Panc1 (cell line): ENCODE results near the gene ANKRD26.

Source experiments
- CTCF ChIP-seq: fragments of 450-650 bp; IDR thresholded peaks from 2 replicates; pipeline ENCODE4 v1.5.1; 2017; ENCODE audit warnings: mild to moderate bottlenecking
- POLR2AphosphoS5 ChIP-seq: IDR thresholded peaks from 2 replicates; pipeline ENCODE4 v1.6.1; 2012; ENCODE audit warnings: mild to moderate bottlenecking, low read depth, low read length, moderate library complexity
- SIN3A ChIP-seq: IDR thresholded peaks from 2 replicates; pipeline ENCODE4 v1.6.1; 2012; ENCODE audit warnings: low read depth, mild to moderate bottlenecking, low read length, moderate library complexity, borderline replicate concordance; ENCODE audit not compliant: insufficient read depth
- TF ChIP-seq, protein P1 (sequence below), 2 experiments: IDR thresholded peaks; 2 replicates each; pipeline ENCODE4 v1.6.1; 2011 to 2012; ENCODE audit warnings: low read depth in 2 of 2, control low read depth in 1 of 2, low read length in 1 of 2, mild to moderate bottlenecking in 1 of 2, moderate library complexity in 1 of 2; ENCODE audit not compliant: insufficient read depth in 1 of 2

- TF ChIP-seq CTCF (no peak), POLR2AphosphoS5 (no peak), SIN3A (no peak)
- TF ChIP-seq, protein P1, sequence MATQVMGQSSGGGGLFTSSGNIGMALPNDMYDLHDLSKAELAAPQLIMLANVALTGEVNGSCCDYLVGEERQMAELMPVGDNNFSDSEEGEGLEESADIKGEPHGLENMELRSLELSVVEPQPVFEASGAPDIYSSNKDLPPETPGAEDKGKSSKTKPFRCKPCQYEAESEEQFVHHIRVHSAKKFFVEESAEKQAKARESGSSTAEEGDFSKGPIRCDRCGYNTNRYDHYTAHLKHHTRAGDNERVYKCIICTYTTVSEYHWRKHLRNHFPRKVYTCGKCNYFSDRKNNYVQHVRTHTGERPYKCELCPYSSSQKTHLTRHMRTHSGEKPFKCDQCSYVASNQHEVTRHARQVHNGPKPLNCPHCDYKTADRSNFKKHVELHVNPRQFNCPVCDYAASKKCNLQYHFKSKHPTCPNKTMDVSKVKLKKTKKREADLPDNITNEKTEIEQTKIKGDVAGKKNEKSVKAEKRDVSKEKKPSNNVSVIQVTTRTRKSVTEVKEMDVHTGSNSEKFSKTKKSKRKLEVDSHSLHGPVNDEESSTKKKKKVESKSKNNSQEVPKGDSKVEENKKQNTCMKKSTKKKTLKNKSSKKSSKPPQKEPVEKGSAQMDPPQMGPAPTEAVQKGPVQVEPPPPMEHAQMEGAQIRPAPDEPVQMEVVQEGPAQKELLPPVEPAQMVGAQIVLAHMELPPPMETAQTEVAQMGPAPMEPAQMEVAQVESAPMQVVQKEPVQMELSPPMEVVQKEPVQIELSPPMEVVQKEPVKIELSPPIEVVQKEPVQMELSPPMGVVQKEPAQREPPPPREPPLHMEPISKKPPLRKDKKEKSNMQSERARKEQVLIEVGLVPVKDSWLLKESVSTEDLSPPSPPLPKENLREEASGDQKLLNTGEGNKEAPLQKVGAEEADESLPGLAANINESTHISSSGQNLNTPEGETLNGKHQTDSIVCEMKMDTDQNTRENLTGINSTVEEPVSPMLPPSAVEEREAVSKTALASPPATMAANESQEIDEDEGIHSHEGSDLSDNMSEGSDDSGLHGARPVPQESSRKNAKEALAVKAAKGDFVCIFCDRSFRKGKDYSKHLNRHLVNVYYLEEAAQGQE (IDR thresholded peaks at IDR 0.05; ENCODE audit: insufficient read depth in 1 of 2, low read depth in 2 of 2, low read length in 1 of 2), result no peak
These were observed 846 bp downstream of the ANKRD26 start for GRCh38 chr10:27099448-27099847.
